ENCODE results near the gene DLG3. TPM values are rescaled to one million over a fixed set of nuclear protein-coding genes. Genes with fewer than 3 reads are reported as not detected.

DLG3 gene
- total RNA-seq, 1 experiment from 2014 or later, result 48.4 TPM

DNA sequence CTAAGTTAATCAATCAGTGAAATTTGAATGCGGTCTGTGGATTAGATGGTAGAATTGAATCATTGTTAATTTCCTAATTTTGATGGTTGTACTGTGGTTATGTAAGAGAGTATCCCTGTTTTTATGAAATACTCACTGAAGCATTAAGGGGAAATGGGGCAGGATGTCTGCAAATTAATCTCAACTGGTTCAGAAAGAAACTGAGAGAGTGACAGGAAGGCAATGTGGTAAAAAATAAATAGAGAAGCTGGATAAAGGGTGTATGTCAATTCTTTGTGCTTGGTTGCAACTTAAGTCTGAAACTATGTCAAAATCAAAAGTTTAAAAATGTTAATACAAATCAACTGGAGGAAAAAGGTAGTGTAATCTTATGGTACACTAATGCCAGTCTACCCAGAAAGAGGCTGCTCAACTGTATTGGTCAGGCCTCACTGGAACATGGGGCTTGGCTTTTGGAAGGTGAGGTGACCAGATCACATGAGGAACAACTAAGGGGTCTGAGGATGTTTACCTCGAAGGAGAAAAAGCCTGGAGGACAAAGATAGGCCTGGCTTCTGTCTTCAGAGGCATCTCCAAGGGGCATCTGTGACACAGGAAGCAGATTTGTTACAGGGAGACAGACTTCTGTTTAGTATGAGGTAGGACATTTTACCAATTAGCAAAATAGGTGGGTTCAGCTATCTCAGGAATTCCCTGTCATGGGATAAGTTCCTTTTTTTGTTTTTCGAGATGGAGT lies 83.1 kb downstream of the DLG3 start:
- POLR2A ChIA-PET, result no interaction called here
- intact Hi-C loops (cut with micrococcal nuclease), result no loop called here

DNA sequence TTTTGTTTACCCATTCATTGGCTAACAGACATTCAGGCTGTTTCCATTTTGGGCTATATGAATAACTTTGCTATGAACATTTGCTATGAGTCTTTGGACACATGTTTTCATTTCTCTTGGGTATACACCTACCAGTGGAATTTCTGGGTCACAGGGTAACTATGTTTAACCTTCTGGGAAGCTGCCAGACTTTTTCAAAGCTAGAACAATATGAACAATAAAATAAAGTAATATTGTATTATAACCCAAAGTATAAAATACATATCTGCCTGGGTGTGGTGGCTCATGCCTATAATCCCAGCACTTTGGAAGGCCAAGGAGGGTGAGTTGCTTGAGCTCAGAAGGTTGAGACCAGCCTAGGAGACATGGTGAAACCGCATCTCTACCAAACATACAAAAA lies 90.6 kb downstream of the DLG3 start:
- H2AFZ ChIP-seq (ENCODE audit: low read depth, low read length, poor library complexity, severe bottlenecking), result no peak overlapping the region
- no peaks in the 10 kb centered on the region for H3K27me3 ChIP-seq (ENCODE audit: insufficient read depth, low read length)
- CTCF ChIA-PET, result no interaction called here
- no peaks in the 10 kb centered on the region for H3K4me1 ChIP-seq (ENCODE audit: control insufficient read depth in 1 of 2, insufficient read depth in 2 of 2, low read length in 2 of 2)
- no peaks in the 10 kb centered on the region for H3K9me2 ChIP-seq (ENCODE audit: insufficient read depth)
- DNase-seq (ENCODE audit: low read depth, low spot score), result no peak
- intact Hi-C loops (cut with micrococcal nuclease), result no loop called here
- H3K79me2 ChIP-seq (ENCODE audit: insufficient read depth, low read length), result no peaks in the 10 kb centered on the region
- ATAC-seq, result no peak
- no peak overlapping the region for H3K9ac ChIP-seq (ENCODE audit: low read length)
- no peaks in the 10 kb centered on the region for H3K9me3 ChIP-seq (ENCODE audit: control insufficient read depth in 1 of 2, insufficient read depth in 1 of 2, low read depth in 1 of 2, low read length in 2 of 2)
- RAD21 ChIA-PET (ENCODE audit: low non-redundant PET in 1 of 2, low total read pairs in 2 of 2, uncharacterized antibody in 2 of 2, unreplicated experiment in 2 of 2), result no interaction called here
- no peaks in the 10 kb centered on the region for H4K20me1 ChIP-seq (ENCODE audit: insufficient read depth)
- no TSS peak for BruUV-seq (replicated peaks)
- H3K27ac ChIP-seq (ENCODE audit: low read depth, low read length), result no peak overlapping the region
- TF ChIP-seq CEBPB (IDR thresholded peaks at IDR 0.05; ENCODE audit: low read depth) (no peak), POLR2A (IDR thresholded peaks at IDR 0.05; ENCODE audit: borderline replicate concordance, extremely low read depth, insufficient read depth, insufficient read length) (no peak), SIN3A (IDR thresholded peaks at IDR 0.05; ENCODE audit: low read depth) (no peak)
- H3K4me2 ChIP-seq (ENCODE audit: low read length), result no peak overlapping the region
- no peaks in the 10 kb centered on the region for H3K36me3 ChIP-seq (ENCODE audit: control insufficient read depth in 1 of 2, insufficient read depth in 2 of 2, low read length in 2 of 2)
- H3K4me3 ChIP-seq (replicated peaks in 1 of 2; ENCODE audit: low read depth in 1 of 2, low read length in 2 of 2), result no peak overlapping the region
- POLR2A ChIA-PET, result no interaction called here

More for the DNA sequence above, 83.1 kb downstream of the DLG3 start:
- CTCF ChIA-PET, result no interaction called here
- H3K9ac ChIP-seq (ENCODE audit: low read length), result no peak overlapping the region
- H3K4me2 ChIP-seq (ENCODE audit: low read length), result no peak overlapping the region
- H2AFZ ChIP-seq (ENCODE audit: low read depth, low read length, poor library complexity, severe bottlenecking), result no peak overlapping the region
- ATAC-seq (no peak), DNase-seq (ENCODE audit: low read depth, low spot score) (no peak)
- H3K36me3 ChIP-seq (ENCODE audit: control insufficient read depth in 1 of 2, insufficient read depth in 2 of 2, low read length in 2 of 2), result no peaks in the 10 kb centered on the region
- H3K4me1 ChIP-seq (ENCODE audit: control insufficient read depth in 1 of 2, insufficient read depth in 2 of 2, low read length in 2 of 2), result no peaks in the 10 kb centered on the region
- H3K79me2 ChIP-seq (ENCODE audit: insufficient read depth, low read length), result no peaks in the 10 kb centered on the region
- TF ChIP-seq, protein P1, sequence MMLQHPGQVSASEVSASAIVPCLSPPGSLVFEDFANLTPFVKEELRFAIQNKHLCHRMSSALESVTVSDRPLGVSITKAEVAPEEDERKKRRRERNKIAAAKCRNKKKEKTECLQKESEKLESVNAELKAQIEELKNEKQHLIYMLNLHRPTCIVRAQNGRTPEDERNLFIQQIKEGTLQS (IDR thresholded peaks at IDR 0.05), result no peak
- H3K4me3 ChIP-seq (replicated peaks in 1 of 2; ENCODE audit: low read depth in 1 of 2, low read length in 2 of 2), result no peak overlapping the region
- H3K9me3 ChIP-seq (ENCODE audit: control insufficient read depth in 1 of 2, insufficient read depth in 1 of 2, low read depth in 1 of 2, low read length in 2 of 2), result no peaks in the 10 kb centered on the region
- no peaks in the 10 kb centered on the region for H3K9me2 ChIP-seq (ENCODE audit: insufficient read depth)
- RAD21 ChIA-PET (ENCODE audit: low non-redundant PET in 1 of 2, low total read pairs in 2 of 2, uncharacterized antibody in 2 of 2, unreplicated experiment in 2 of 2), result no interaction called here
- H4K20me1 ChIP-seq (ENCODE audit: insufficient read depth), result no peaks in the 10 kb centered on the region
- BruUV-seq (replicated peaks), result no TSS peak
- H3K27me3 ChIP-seq (ENCODE audit: insufficient read depth, low read length), result no peaks in the 10 kb centered on the region
- H3K27ac ChIP-seq (ENCODE audit: low read depth, low read length), result no peak overlapping the region
